SK-N-SH (cell line): ENCODE data around the gene CALML3.

Experiments
- CTCF ChIP-seq: fragments of 200-600 bp; sonication (generic); IDR thresholded peaks from 2 replicates; pipeline ENCODE4 v1.6.1; 2017; ENCODE audit warnings: antibody characterized with exemption, mild to moderate bottlenecking, moderate library complexity
- EP300 ChIP-seq, 2 experiments: IDR thresholded peaks; 2 replicates each; pipeline versions ENCODE4 v1.4.0 to v1.6.1; 2012; ENCODE audit warnings: borderline replicate concordance in 1 of 2, low read depth in 1 of 2, low read length in 1 of 2
- EZH2phosphoT487 ChIP-seq: fragments of 200-600 bp; sonication (generic); IDR thresholded peaks from 2 replicates; pipeline ENCODE4 v1.6.1; 2017; ENCODE audit warnings: low read depth, mixed run types, mild to moderate bottlenecking, antibody characterized with exemption, moderate library complexity, borderline replicate concordance
- REST ChIP-seq: IDR thresholded peaks from 2 replicates; pipeline ENCODE4 v1.6.1; 2012; ENCODE audit warnings: mild to moderate bottlenecking, low read depth, low read length, moderate library complexity
- RFX5 ChIP-seq: IDR thresholded peaks from 2 replicates; pipeline ENCODE4 v1.6.1; 2012; ENCODE audit warnings: mild to moderate bottlenecking, improper control_type of control experiment, low read length
- TCF12 ChIP-seq: IDR thresholded peaks from 2 replicates; pipeline ENCODE4 v1.4.0; 2012
- YY1 ChIP-seq: IDR thresholded peaks from 2 replicates; pipeline ENCODE4 v1.4.0; 2012; ENCODE audit warnings: low read depth, mild to moderate bottlenecking

GRCh38 chr10:5500162-5500670 lies 24.5 kb upstream of the CALML3 start:
- TF ChIP-seq RFX5 (no peak), CTCF (no peak), YY1 (no peak), EP300 (IDR thresholded peaks at IDR 0.05; ENCODE audit: borderline replicate concordance in 1 of 2, low read depth in 1 of 2, low read length in 1 of 2) (no peak), REST (no peak), EZH2phosphoT487 (no peak), TCF12 (no peak)
